ENCODE results near the gene TRAPPC10. TPM values are rescaled to one million over a fixed set of nuclear protein-coding genes. Genes with fewer than 3 reads are reported as not detected.

TRAPPC10 gene
- polyA plus RNA-seq, 1 experiment, result 31.4 TPM

DNA sequence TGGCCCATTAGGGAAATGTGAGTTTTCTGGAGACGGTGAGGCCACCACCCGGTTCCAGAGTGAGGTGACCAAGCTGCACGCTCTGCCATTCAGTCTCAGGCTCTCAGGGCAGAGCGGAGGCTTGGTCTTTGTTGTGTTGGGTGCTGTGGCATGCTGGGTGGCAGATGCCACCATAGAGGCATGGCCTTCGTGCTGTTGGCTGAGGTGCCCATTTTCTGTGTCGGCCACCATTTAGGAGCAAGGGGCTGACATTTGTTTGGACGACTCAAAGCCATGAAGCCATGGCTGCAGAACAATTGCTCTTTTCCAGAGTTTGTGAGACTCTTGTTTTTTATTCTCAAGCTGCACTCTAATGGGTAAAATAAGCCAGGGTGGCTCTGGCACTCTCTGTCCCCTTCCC is 58.3 kb downstream of the TRAPPC10 start:
- no peaks in the 10 kb centered on the region for H3K27me3 ChIP-seq (ENCODE audit: control insufficient read depth, insufficient read depth, low read length)
- H3K36me3 ChIP-seq (ENCODE audit: control insufficient read depth, insufficient read depth, low read length), result peaks cover 21% of the 10 kb centered on the region
- TF ChIP-seq, protein P1, sequence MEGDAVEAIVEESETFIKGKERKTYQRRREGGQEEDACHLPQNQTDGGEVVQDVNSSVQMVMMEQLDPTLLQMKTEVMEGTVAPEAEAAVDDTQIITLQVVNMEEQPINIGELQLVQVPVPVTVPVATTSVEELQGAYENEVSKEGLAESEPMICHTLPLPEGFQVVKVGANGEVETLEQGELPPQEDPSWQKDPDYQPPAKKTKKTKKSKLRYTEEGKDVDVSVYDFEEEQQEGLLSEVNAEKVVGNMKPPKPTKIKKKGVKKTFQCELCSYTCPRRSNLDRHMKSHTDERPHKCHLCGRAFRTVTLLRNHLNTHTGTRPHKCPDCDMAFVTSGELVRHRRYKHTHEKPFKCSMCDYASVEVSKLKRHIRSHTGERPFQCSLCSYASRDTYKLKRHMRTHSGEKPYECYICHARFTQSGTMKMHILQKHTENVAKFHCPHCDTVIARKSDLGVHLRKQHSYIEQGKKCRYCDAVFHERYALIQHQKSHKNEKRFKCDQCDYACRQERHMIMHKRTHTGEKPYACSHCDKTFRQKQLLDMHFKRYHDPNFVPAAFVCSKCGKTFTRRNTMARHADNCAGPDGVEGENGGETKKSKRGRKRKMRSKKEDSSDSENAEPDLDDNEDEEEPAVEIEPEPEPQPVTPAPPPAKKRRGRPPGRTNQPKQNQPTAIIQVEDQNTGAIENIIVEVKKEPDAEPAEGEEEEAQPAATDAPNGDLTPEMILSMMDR (IDR thresholded peaks at IDR 0.05; ENCODE audit: insufficient read depth, low read depth, low read length), result no peak
- H3K4me3 ChIP-seq (ENCODE audit: low read depth, low read length), result no peak overlapping the region
- ChIA-PET POLR2A (no interaction called here), CTCF (no interaction called here)
- DNase-seq (ENCODE audit: low read depth), result no peak

DNA sequence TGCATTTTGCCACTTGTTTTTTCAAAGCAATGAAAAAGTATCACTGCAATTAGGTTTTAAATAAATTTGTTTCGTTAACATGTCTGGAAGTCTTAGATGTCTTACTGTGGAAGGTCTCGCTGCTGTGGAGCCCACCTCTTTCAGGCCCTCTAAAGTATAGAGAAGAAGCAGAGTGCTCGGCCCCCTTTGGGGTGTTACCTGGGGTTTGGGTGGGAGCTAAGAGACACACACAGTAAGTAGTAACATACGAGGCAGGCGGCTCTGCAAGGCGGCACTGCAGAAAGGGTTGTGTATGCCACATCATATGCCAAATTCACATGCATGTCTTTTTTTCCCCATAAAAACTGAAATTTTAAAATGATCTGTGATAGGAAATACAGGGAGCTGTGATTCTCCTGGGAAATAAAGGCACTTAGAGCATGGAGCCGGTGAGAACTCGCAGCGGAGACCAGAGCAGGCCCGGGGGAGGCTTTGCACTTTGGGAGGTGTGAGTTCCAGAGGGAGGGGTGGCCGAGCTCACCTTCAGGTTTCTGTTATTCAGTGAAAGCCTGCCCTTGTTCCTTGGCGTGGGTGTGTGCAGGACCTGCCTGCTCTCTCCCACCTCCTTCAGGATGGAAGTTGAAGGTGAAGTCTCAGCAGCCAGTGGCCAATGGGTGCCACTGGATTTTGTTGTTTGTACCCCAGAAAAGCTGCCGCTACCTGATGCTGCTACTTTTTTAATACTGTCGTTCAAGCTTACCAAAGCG is 59.4 kb downstream of the TRAPPC10 start:
- no peak for DNase-seq (ENCODE audit: low read depth)
- Histone ChIP-seq H3K36me3 (ENCODE audit: control insufficient read depth, insufficient read depth, low read length) (peaks cover 20% of the 10 kb centered on the region), H3K4me3 (ENCODE audit: low read depth, low read length) (no peak overlapping the region), H3K27me3 (ENCODE audit: control insufficient read depth, insufficient read depth, low read length) (no peaks in the 10 kb centered on the region)
- TF ChIP-seq, protein P1 (IDR thresholded peaks at IDR 0.05; ENCODE audit: insufficient read depth, low read depth, low read length), result no peak
- ChIA-PET CTCF (interaction anchor here (1.0 kb wide), 1 partner anchor 13 kb away, joined by 5 read pairs; no protein-coding TSS in a partner anchor), POLR2A (no interaction called here)

DNA sequence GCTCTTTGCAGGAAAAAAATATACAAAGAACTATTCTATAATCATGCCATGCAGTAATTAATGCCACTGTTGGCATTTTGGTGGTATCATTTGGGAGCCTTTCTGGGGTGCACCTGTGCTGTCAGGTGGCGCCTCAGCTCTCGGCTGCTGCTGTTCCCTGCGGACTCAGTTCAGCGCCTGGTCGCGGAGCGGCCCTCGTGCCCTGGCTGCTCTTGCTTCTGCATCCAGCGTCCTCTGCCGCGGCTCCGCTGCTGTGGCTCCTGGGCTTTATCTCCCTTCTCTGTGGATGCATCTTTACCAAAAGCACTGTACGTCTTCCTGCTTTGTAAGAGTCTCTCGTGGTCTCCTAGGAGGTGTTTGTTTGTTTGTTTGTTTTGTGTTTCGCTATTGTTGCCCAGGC is 60.0 kb downstream of the TRAPPC10 start:
- Histone ChIP-seq H3K4me3 (ENCODE audit: low read depth, low read length) (no peak overlapping the region), H3K36me3 (ENCODE audit: control insufficient read depth, insufficient read depth, low read length) (peaks cover 18% of the 10 kb centered on the region), H3K27me3 (ENCODE audit: control insufficient read depth, insufficient read depth, low read length) (no peaks in the 10 kb centered on the region)
- TF ChIP-seq, protein P1 (IDR thresholded peaks at IDR 0.05; ENCODE audit: insufficient read depth, low read depth, low read length), result no peak
- ChIA-PET CTCF (interaction anchor here (1.0 kb wide), 1 partner anchor 14 kb away, joined by 5 read pairs; no protein-coding TSS in a partner anchor), POLR2A (no interaction called here)
- DNase-seq (ENCODE audit: low read depth), result no peak

DNA sequence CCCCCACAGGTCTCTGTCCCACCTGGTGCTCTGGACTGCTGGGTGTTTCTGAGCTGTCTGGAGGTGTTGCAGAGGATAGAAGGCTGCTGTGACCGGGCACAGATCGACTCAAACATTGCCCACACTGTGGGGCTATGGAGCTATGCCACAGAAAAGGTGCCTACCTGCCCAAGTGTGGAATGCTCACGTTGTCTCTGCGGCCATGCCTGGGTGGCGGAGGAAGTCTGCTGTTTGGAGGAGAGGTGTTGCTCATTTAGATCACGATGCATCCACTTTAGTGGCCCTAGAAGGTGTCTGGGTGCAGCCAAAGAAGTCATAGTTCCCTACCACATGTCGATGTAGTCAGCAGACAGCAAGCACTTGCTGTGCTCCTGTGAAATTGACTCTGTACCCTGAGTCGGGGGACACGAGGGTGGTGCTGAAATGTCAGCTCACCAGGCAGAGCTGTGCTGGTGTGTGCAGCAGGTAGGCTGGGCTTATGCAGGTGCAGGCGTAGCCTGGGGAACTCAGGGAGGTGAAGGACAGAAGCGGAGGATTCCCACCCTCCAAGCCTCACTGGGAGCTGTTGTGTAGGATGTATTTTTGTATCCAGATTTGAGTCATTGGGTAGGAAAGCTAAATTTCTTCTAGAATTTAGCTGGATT is 62.3 kb downstream of the TRAPPC10 start:
- ChIA-PET POLR2A (no interaction called here), CTCF (interaction anchor here (1.3 to 1.6 kb wide), 2 partner anchors 10 to 17 kb away, joined by 7 to 9 read pairs; no protein-coding TSS in a partner anchor)
- no peak overlapping the region for H3K4me3 ChIP-seq (ENCODE audit: low read depth, low read length)
- no peaks in the 10 kb centered on the region for H3K27me3 ChIP-seq (ENCODE audit: control insufficient read depth, insufficient read depth, low read length)
- TF ChIP-seq, protein P1 (IDR thresholded peaks at IDR 0.05; ENCODE audit: insufficient read depth, low read depth, low read length), result no peak
- DNase-seq (ENCODE audit: low read depth), result no peak
- peaks cover 20% of the 10 kb centered on the region for H3K36me3 ChIP-seq (ENCODE audit: control insufficient read depth, insufficient read depth, low read length)

DNA sequence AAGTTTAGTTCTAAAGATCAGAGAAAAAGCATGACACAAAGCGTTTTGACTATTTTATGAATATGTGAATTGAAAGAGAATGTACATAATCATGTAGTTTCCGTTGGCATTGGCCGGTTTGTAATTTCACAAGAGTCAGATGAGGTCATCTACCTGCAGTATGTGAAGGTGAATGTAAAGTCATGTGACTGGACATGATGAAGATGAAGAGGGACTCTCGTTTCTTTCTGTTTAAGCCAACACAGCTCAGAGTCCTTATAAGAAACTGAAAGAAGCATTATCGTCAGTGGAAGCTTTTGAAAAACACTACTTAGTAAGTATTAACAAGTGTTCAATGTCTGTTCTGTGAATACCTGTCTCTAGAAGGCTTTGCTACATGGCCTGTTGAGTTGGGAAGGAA is 64.2 kb downstream of the TRAPPC10 start:
- Histone ChIP-seq H3K27me3 (ENCODE audit: control insufficient read depth, insufficient read depth, low read length) (no peaks in the 10 kb centered on the region), H3K36me3 (ENCODE audit: control insufficient read depth, insufficient read depth, low read length) (peaks cover 20% of the 10 kb centered on the region), H3K4me3 (ENCODE audit: low read depth, low read length) (no peak overlapping the region)
- DNase-seq (ENCODE audit: low read depth), result no peak
- POLR2A ChIA-PET, result no interaction called here
- CTCF ChIA-PET, result interaction anchor here (0.7 to 0.9 kb wide), 2 partner anchors 9 to 12 kb away, joined by 3 read pairs; no protein-coding TSS in a partner anchor
- TF ChIP-seq, protein P1 (IDR thresholded peaks at IDR 0.05; ENCODE audit: insufficient read depth, low read depth, low read length), result no peak

Data from BJ (cell line).